Mammary epithelial cell (primary cell): ENCODE measurements around the gene KCNJ5.

Source experiments
- CTCF ChIP-seq, 2 donors: IDR thresholded peaks in 1 of 2; conservative IDR thresholded peaks in 1 of 2; 2 replicates each; pipeline ENCODE4 v1.5.1; 2011 to 2012; ENCODE audit warnings: inconsistent platforms in 2 of 2, low read length in 2 of 2, mild to moderate bottlenecking in 2 of 2, control low read depth in 1 of 2, low read depth in 1 of 2; ENCODE audit not compliant: insufficient read depth in 1 of 2; ENCODE audit errors: extremely low read depth in 1 of 2
- EZH2 ChIP-seq: IDR thresholded peaks from 2 replicates; pipeline ENCODE4 v1.6.1; 2012; ENCODE audit warnings: low read length, inconsistent platforms, borderline replicate concordance

- TF ChIP-seq CTCF (conservative IDR thresholded peaks at IDR 0.05 in 1 of 2, IDR thresholded peaks at IDR 0.05 in 1 of 2; ENCODE audit: extremely low read depth in 1 of 2, insufficient read depth in 1 of 2, low read depth in 1 of 2, low read length in 2 of 2) (no peak), EZH2 (no peak)
Measured at GRCh38 chr11:128904656-128905344, 13.6 kb downstream of the KCNJ5 start.
